ENCODE data around the gene INO80D. TPM values are rescaled to one million over a fixed set of nuclear protein-coding genes. Genes with fewer than 3 reads are reported as not detected.
A peak's percentile ranks its signal among the peaks of the same experiment; 100 is the strongest.
"Not testable (repeated sequence)": the region's sequence is repeated elsewhere in the genome, so short reads cannot be mapped to it uniquely, and the experiment has no call there.

Gene INO80D
- total RNA-seq, 2 donors from 2014 or later, result 30.2 to 32.2 TPM

GRCh38 chr2:206079699-206080465, 6.1 kb downstream of the INO80D start:
- Mint-ChIP-seq H3K4me3 (no peak overlapping the region), H3K27me3 (ENCODE audit: low read depth) (no peaks in the 10 kb centered on the region), H3K27ac (no peak overlapping the region), H3K36me3 (ENCODE audit: insufficient read depth in 2 of 2) (peaks cover 4 to 6% of the 10 kb centered on the region in 2 donors), H3K4me1 (ENCODE audit: low read depth) (peaks cover 35% of the 10 kb centered on the region), H3K9me3 (no peaks in the 10 kb centered on the region)
- DNase-seq, result no peak
- no peak for ATAC-seq (replicated peaks in 1 of 2)

- not testable (repeated sequence) for ATAC-seq (replicated peaks in 1 of 2); H3K4me3 Mint-ChIP-seq; H3K27ac Mint-ChIP-seq; DNase-seq; H3K9me3 Mint-ChIP-seq; H3K36me3 Mint-ChIP-seq (ENCODE audit: insufficient read depth in 2 of 2); H3K27me3 Mint-ChIP-seq (ENCODE audit: low read depth)
- H3K4me1 Mint-ChIP-seq (ENCODE audit: low read depth), result peaks cover 34% of the 10 kb centered on the region
These were observed 8.1 kb downstream of the INO80D start for GRCh38 chr2:206077879-206078278.

DNA sequence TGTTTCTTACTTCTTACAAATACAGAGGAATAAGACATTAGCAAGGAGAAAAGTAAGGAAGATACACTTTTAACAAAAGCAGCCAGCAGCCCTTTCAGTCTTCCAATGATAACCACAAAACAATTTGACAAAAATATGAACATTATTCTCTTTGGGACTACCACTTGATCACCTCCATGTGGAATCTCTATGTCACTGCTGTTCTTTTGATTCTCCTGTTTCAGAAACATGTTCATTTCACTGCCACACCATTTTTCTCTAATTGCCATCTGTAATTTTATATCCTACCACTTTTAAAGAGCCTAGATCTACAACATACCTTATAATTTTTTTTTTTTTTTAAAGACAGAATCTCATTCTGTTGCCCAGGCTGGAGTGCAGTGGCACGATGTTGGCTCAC, 10.9 kb downstream of the INO80D start:
- H3K4me3 Mint-ChIP-seq, result no peak overlapping the region
- no peak for DNase-seq
- H3K27ac Mint-ChIP-seq, result no peak overlapping the region
- H3K9me3 Mint-ChIP-seq, result no peaks in the 10 kb centered on the region
- no peaks in the 10 kb centered on the region for H3K27me3 Mint-ChIP-seq (ENCODE audit: low read depth)
- no peak for ATAC-seq (replicated peaks in 1 of 2)
- H3K36me3 Mint-ChIP-seq (ENCODE audit: insufficient read depth in 2 of 2), result peaks cover 0 to 2% of the 10 kb centered on the region in 2 donors
- peaks cover 21% of the 10 kb centered on the region for H3K4me1 Mint-ChIP-seq (ENCODE audit: low read depth)

DNA sequence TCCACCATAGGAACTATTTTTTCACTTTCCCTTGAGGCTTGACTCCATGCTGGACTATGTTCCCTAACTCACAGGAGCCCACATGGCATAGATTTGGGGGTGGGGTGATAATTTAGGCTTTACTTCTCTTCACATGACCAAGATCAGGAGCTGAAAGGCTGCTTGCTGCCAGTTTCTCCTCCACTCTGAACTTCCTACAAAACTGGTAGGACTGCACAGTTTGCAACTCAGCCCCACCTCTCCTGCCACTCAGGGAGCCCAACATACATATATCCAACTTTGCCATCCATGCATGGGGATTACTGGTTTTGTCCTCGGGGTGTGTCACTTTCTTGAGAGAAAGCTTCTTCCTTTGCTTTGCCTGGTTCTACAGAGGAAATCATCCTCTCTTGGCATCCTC, 14.2 kb downstream of the INO80D start:
- H3K4me1 Mint-ChIP-seq (ENCODE audit: low read depth), result peaks cover 20% of the 10 kb centered on the region
- H3K27ac Mint-ChIP-seq, result peak overlapping the region; percentile 24
- peaks cover under 1 to 2% of the 10 kb centered on the region in 2 donors for H3K36me3 Mint-ChIP-seq (ENCODE audit: insufficient read depth in 2 of 2)
- ATAC-seq (replicated peaks in 1 of 2) (no peak), DNase-seq (no peak)
- H3K27me3 Mint-ChIP-seq (ENCODE audit: low read depth), result no peaks in the 10 kb centered on the region
- no peak overlapping the region for H3K4me3 Mint-ChIP-seq
- no peaks in the 10 kb centered on the region for H3K9me3 Mint-ChIP-seq

DNA sequence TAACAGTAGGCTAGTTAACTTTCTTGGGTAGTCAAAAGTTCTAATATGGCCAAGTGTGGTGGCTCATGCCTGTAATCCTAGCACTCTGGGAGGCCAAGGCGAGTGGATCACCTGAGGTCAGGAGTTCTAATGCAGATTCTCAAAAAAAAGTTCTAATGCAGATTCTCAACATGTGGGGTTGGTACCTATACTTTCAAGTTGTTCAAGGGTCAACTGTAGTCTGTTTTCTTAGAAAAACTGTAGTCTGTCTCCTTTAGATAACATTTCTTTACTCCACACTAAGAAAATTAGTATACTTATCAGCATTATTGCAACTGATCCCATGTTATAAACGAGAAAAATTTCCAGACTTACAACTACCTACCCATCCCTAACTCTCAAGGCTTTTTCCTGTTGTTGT, 16.6 kb downstream of the INO80D start:
- H3K4me3 Mint-ChIP-seq, result no peak overlapping the region
- peaks cover 38% of the 10 kb centered on the region for H3K4me1 Mint-ChIP-seq (ENCODE audit: low read depth)
- peaks cover 2 to 7% of the 10 kb centered on the region in 2 donors for H3K36me3 Mint-ChIP-seq (ENCODE audit: insufficient read depth in 2 of 2)
- no peaks in the 10 kb centered on the region for H3K27me3 Mint-ChIP-seq (ENCODE audit: low read depth)
- H3K27ac Mint-ChIP-seq, result no peak overlapping the region
- no peaks in the 10 kb centered on the region for H3K9me3 Mint-ChIP-seq
- no peak for ATAC-seq (replicated peaks in 1 of 2)
- no peak for DNase-seq

DNA sequence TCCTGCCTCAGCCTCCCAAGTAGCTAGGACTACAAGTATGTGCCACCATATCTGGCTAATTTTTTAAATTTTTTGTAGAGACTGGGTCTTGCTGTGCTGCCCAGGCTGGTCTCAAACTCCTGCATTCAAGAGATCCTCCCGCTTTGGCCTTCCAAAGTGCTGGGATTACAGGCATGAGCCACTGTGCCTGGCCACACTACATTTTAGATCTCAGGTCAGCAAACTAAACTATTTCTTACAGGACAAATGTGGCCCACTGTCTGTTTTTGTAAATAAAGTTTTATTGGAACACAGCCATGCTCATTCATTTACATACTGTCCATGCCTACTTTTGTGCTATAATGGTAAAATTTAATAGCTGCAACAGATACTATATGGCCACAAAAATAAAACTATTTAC, 17.8 kb downstream of the INO80D start:
- ATAC-seq (replicated peaks in 1 of 2) (no peak), DNase-seq (no peak)
- no peak overlapping the region for H3K4me3 Mint-ChIP-seq
- H3K4me1 Mint-ChIP-seq (ENCODE audit: low read depth), result peaks cover 44% of the 10 kb centered on the region
- H3K27ac Mint-ChIP-seq, result no peak overlapping the region
- H3K36me3 Mint-ChIP-seq (ENCODE audit: insufficient read depth in 2 of 2), result peaks cover 4 to 11% of the 10 kb centered on the region in 2 donors
- H3K9me3 Mint-ChIP-seq, result no peaks in the 10 kb centered on the region
- no peaks in the 10 kb centered on the region for H3K27me3 Mint-ChIP-seq (ENCODE audit: low read depth)

GRCh38 chr2:206064077-206064476, 21.9 kb downstream of the INO80D start:
- no peaks in the 10 kb centered on the region for H3K9me3 Mint-ChIP-seq
- peaks cover 2 to 16% of the 10 kb centered on the region in 2 donors for H3K36me3 Mint-ChIP-seq (ENCODE audit: insufficient read depth in 2 of 2)
- ATAC-seq (replicated peaks in 1 of 2) (no peak), DNase-seq (no peak)
- H3K4me3 Mint-ChIP-seq, result no peak overlapping the region
- no peaks in the 10 kb centered on the region for H3K27me3 Mint-ChIP-seq (ENCODE audit: low read depth)
- H3K4me1 Mint-ChIP-seq (ENCODE audit: low read depth), result peaks cover 43% of the 10 kb centered on the region
- H3K27ac Mint-ChIP-seq, result peak overlapping the region; percentile 34

GRCh38 chr2:206063635-206064034, 22.3 kb downstream of the INO80D start:
- peaks cover 38% of the 10 kb centered on the region for H3K4me1 Mint-ChIP-seq (ENCODE audit: low read depth)
- H3K4me3 Mint-ChIP-seq, result no peak overlapping the region
- no peak overlapping the region for H3K27ac Mint-ChIP-seq
- DNase-seq (no peak), ATAC-seq (replicated peaks in 1 of 2) (no peak)
- H3K27me3 Mint-ChIP-seq (ENCODE audit: low read depth), result no peaks in the 10 kb centered on the region
- H3K9me3 Mint-ChIP-seq, result no peaks in the 10 kb centered on the region
- H3K36me3 Mint-ChIP-seq (ENCODE audit: insufficient read depth in 2 of 2), result peaks cover 2 to 16% of the 10 kb centered on the region in 2 donors

GRCh38 chr2:206062724-206063123, 23.2 kb downstream of the INO80D start:
- peaks cover 35% of the 10 kb centered on the region for H3K4me1 Mint-ChIP-seq (ENCODE audit: low read depth)
- H3K27ac Mint-ChIP-seq, result no peak overlapping the region
- H3K27me3 Mint-ChIP-seq (ENCODE audit: low read depth), result no peaks in the 10 kb centered on the region
- DNase-seq (no peak), ATAC-seq (replicated peaks in 1 of 2) (no peak)
- no peak overlapping the region for H3K4me3 Mint-ChIP-seq
- H3K9me3 Mint-ChIP-seq, result no peaks in the 10 kb centered on the region
- peaks cover 2 to 16% of the 10 kb centered on the region in 2 donors for H3K36me3 Mint-ChIP-seq (ENCODE audit: insufficient read depth in 2 of 2)

GRCh38 chr2:206056286-206056685, 29.7 kb downstream of the INO80D start:
- Mint-ChIP-seq H3K4me1 (ENCODE audit: low read depth) (no peaks in the 10 kb centered on the region), H3K9me3 (no peaks in the 10 kb centered on the region), H3K27ac (no peak overlapping the region), H3K4me3 (no peak overlapping the region), H3K27me3 (ENCODE audit: low read depth) (no peaks in the 10 kb centered on the region), H3K36me3 (ENCODE audit: insufficient read depth in 2 of 2) (peaks cover 3 to 24% of the 10 kb centered on the region in 2 donors)
- DNase-seq, result no peak
- ATAC-seq (replicated peaks in 1 of 2), result no peak

- ATAC-seq (replicated peaks in 1 of 2), result no peak
- H3K36me3 Mint-ChIP-seq (ENCODE audit: insufficient read depth in 2 of 2), result peaks cover 3 to 24% of the 10 kb centered on the region in 2 donors
These were observed 31.0 kb downstream of the INO80D start for GRCh38 chr2:206054952-206055351.

DNA sequence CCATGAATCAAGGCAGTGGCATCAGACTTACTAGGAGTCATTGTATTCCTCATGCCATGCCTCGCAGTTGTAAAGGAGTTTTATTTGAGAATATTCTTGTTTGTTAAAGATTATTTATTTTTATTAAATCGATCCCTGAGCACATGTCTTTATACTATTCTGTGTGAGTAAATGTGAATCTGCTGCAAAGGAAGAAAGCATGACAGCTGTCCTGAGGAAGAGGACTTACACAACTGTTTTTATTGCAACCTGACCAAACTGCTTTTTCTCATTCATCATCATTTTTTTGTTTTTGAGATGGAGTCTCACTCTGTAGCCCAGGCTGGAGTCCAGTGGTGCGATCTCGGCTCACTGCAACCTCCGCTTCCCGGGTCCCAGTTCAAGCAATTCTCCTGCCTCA, 34.1 kb downstream of the INO80D start:
- no peaks in the 10 kb centered on the region for H3K9me3 Mint-ChIP-seq
- peaks cover 11% of the 10 kb centered on the region for H3K4me1 Mint-ChIP-seq (ENCODE audit: low read depth)
- H3K27ac Mint-ChIP-seq, result no peak overlapping the region
- ATAC-seq (replicated peaks in 1 of 2) (no peak), DNase-seq (no peak)
- no peak overlapping the region for H3K4me3 Mint-ChIP-seq
- peaks cover 3 to 26% of the 10 kb centered on the region in 2 donors for H3K36me3 Mint-ChIP-seq (ENCODE audit: insufficient read depth in 2 of 2)
- H3K27me3 Mint-ChIP-seq (ENCODE audit: low read depth), result no peaks in the 10 kb centered on the region

More at GRCh38 chr2:206054952-206055351, 31.0 kb downstream of the INO80D start:
- no peaks in the 10 kb centered on the region for H3K4me1 Mint-ChIP-seq (ENCODE audit: low read depth)
- no peaks in the 10 kb centered on the region for H3K27me3 Mint-ChIP-seq (ENCODE audit: low read depth)
- H3K27ac Mint-ChIP-seq, result no peak overlapping the region
- DNase-seq, result no peak
- no peaks in the 10 kb centered on the region for H3K9me3 Mint-ChIP-seq
- no peak overlapping the region for H3K4me3 Mint-ChIP-seq

DNA sequence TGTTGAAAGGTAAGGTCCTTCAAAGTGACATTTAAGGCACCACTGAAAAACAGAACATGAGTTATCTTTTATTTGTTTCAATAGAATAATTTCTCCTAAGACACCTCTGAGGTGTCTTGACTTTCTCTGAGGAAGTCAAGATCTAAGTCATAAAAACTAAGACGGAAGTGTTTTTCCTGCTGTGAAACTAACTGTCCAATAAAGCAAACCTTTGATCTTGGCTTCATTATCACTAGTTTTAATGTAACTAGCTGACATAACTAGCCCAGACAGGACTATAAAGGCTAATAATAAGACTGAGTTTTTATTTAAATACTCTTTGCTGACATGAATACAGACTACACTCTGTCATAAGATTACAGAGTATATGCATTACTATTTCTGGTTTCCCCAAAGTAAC, 36.6 kb downstream of the INO80D start:
- Mint-ChIP-seq H3K27me3 (ENCODE audit: low read depth) (no peaks in the 10 kb centered on the region), H3K4me3 (no peak overlapping the region), H3K9me3 (no peaks in the 10 kb centered on the region), H3K4me1 (ENCODE audit: low read depth) (peaks cover 16% of the 10 kb centered on the region), H3K36me3 (ENCODE audit: insufficient read depth in 2 of 2) (peaks cover 4 to 17% of the 10 kb centered on the region in 2 donors), H3K27ac (peak overlapping the region; percentile 24)
- no peak for DNase-seq
- ATAC-seq (replicated peaks in 1 of 2), result no peak

GRCh38 chr2:206045251-206045650, 40.7 kb downstream of the INO80D start:
- Mint-ChIP-seq H3K4me1 (ENCODE audit: low read depth) (peaks cover 24% of the 10 kb centered on the region), H3K27ac (no peak overlapping the region), H3K27me3 (ENCODE audit: low read depth) (no peaks in the 10 kb centered on the region), H3K9me3 (no peaks in the 10 kb centered on the region), H3K36me3 (ENCODE audit: insufficient read depth in 2 of 2) (peaks cover 8 to 38% of the 10 kb centered on the region in 2 donors), H3K4me3 (no peak overlapping the region)
- ATAC-seq (replicated peaks in 1 of 2) (no peak), DNase-seq (no peak)
